Skin epidermis (tissue), 12 donors: Measurements from ENCODE around the gene PLAAT4.
"Not testable (repeated sequence)": the region's sequence is repeated elsewhere in the genome, so short reads cannot be mapped to it uniquely, and the experiment has no call there.

Source experiments
- H3K27ac ChIP-seq, 21 experiments: fragments of 200-600 bp; sonication (generic) in 11 of 21; one replicate each; pipeline ENCODE4 v1.5.0; 2020; ENCODE audit warnings: mild to moderate bottlenecking in 3 of 21, inconsistent platforms in 2 of 21, moderate library complexity in 2 of 21
- H3K4me3 ChIP-seq, 7 experiments: fragments of 200-600 bp; sonication (generic) in 2 of 7; one replicate each; pipeline ENCODE4 v1.5.0; 2020; ENCODE audit warnings: inconsistent platforms in 2 of 7, mild to moderate bottlenecking in 2 of 7, moderate library complexity in 1 of 7

PLAAT4 gene

GRCh38 chr11:63564056-63564774 lies 27.6 kb downstream of the PLAAT4 start:
- H3K27ac ChIP-seq: peak overlapping the region in 2 of 21 experiments; percentile 25 to 63

GRCh38 chr11:63564784-63565350 lies 28.3 kb downstream of the PLAAT4 start:
- H3K27ac ChIP-seq: peak overlapping the region in 4 of 21 experiments; percentile 14 to 66 (median 44)
- H3K4me3 ChIP-seq: no peak overlapping the region

More at GRCh38 chr11:63564056-63564774, 27.6 kb downstream of the PLAAT4 start:
- H3K4me3 ChIP-seq: no peak overlapping the region

- Histone ChIP-seq H3K4me3 (no peak overlapping the region), H3K27ac (peak overlapping the region in 11 of 21 experiments; percentile 8 to 69 (median 33))
These were observed 30.6 kb downstream of the PLAAT4 start for GRCh38 chr11:63567044-63567840.

GRCh38 chr11:63569570-63569969 lies 33.0 kb downstream of the PLAAT4 start:
- no peak overlapping the region for H3K27ac ChIP-seq

GRCh38 chr11:63572026-63572688 lies 35.5 kb downstream of the PLAAT4 start:
- Histone ChIP-seq H3K4me3 (no peak overlapping the region), H3K27ac (no peak overlapping the region)

More at GRCh38 chr11:63569570-63569969, 33.0 kb downstream of the PLAAT4 start:
- no peak overlapping the region for H3K4me3 ChIP-seq

GRCh38 chr11:63573881-63574855 lies 37.6 kb downstream of the PLAAT4 start:
- Histone ChIP-seq H3K27ac (peak overlapping the region in 15 of 21 experiments; percentile 20 to 81 (median 47)), H3K4me3 (peak overlapping the region in 5 of 7 experiments; percentile 7 to 29 (median 15))

GRCh38 chr11:63574856-63575602 lies 38.4 kb downstream of the PLAAT4 start:
- Histone ChIP-seq H3K4me3 (peak overlapping the region in 5 of 7 experiments; percentile 7 to 29 (median 15)), H3K27ac (peak overlapping the region in 16 of 21 experiments; percentile 6 to 81 (median 46))

- H3K27ac ChIP-seq, H3K4me3 ChIP-seq: not testable (repeated sequence)
These were observed 42.3 kb downstream of the PLAAT4 start for GRCh38 chr11:63578882-63579281.

- H3K4me3 ChIP-seq: not testable (repeated sequence)
These were observed 44.6 kb downstream of the PLAAT4 start for GRCh38 chr11:63581224-63581623.

GRCh38 chr11:63583357-63583677 lies 46.7 kb downstream of the PLAAT4 start:
- peak overlapping the region in 3 of 21 experiments; percentile 18 to 46 (median 29) for H3K27ac ChIP-seq
- no peak overlapping the region for H3K4me3 ChIP-seq

More at GRCh38 chr11:63581224-63581623, 44.6 kb downstream of the PLAAT4 start:
- not testable (repeated sequence) for H3K27ac ChIP-seq

GRCh38 chr11:63586451-63587166 lies 50.0 kb downstream of the PLAAT4 start:
- H3K4me3 ChIP-seq: no peak overlapping the region
- H3K27ac ChIP-seq: no peak overlapping the region

- no peak overlapping the region for H3K4me3 ChIP-seq
- H3K27ac ChIP-seq: no peak overlapping the region
These were observed 52.4 kb downstream of the PLAAT4 start for GRCh38 chr11:63589000-63589399.

- no peak overlapping the region for H3K27ac ChIP-seq
- no peak overlapping the region for H3K4me3 ChIP-seq
These were observed 53.6 kb downstream of the PLAAT4 start for GRCh38 chr11:63590024-63590788.

GRCh38 chr11:63592975-63593395 lies 56.4 kb downstream of the PLAAT4 start:
- Histone ChIP-seq H3K4me3 (no peak overlapping the region), H3K27ac (no peak overlapping the region)

- Histone ChIP-seq H3K27ac (no peak overlapping the region), H3K4me3 (no peak overlapping the region)
These were observed 58.7 kb downstream of the PLAAT4 start for GRCh38 chr11:63595296-63595695.
